WTC11 (cell line): ENCODE measurements around the gene CDH19.

Source experiments
- ATF6 ChIP-seq: sonication (generic); formaldehyde crosslinking; IDR thresholded peaks from 2 replicates; pipeline ENCODE4 v1.8.1; 2023; ENCODE audit warnings: mild to moderate bottlenecking, missing genetic modification reagents
- CTCF ChIP-seq: fragments of 200-600 bp; IDR thresholded peaks from 2 replicates; pipeline ENCODE4 v1.8.0; 2022; ENCODE audit warnings: antibody characterized with exemption
- FOXP1 ChIP-seq: sonication (generic); formaldehyde crosslinking; IDR thresholded peaks from 2 replicates; pipeline ENCODE4 v1.8.0; 2022; ENCODE audit warnings: missing genetic modification reagents, mild to moderate bottlenecking, moderate library complexity, borderline replicate concordance
- IRF1 ChIP-seq: sonication (generic); formaldehyde crosslinking; IDR thresholded peaks from 2 replicates; pipeline ENCODE4 v1.8.0; 2023; ENCODE audit warnings: missing genetic modification reagents
- MAX ChIP-seq: sonication (generic); formaldehyde crosslinking; IDR thresholded peaks from 2 replicates; pipeline ENCODE4 v1.8.0; 2022; ENCODE audit warnings: mild to moderate bottlenecking, missing genetic modification reagents
- NR2C2 ChIP-seq: sonication (generic); formaldehyde crosslinking; IDR thresholded peaks from 2 replicates; pipeline ENCODE4 v1.8.0; 2022; ENCODE audit warnings: mild to moderate bottlenecking, missing genetic modification reagents
- PREB ChIP-seq: sonication (generic); formaldehyde crosslinking; IDR thresholded peaks from 2 replicates; pipeline ENCODE4 v1.8.1; 2022; ENCODE audit warnings: mild to moderate bottlenecking, missing genetic modification reagents, moderate library complexity, borderline replicate concordance
- RELA ChIP-seq: sonication (generic); formaldehyde crosslinking; IDR thresholded peaks from 2 replicates; pipeline ENCODE4 v1.8.1; 2022; ENCODE audit warnings: missing genetic modification reagents, mild to moderate bottlenecking, borderline replicate concordance
- STAT6 ChIP-seq: sonication (generic); formaldehyde crosslinking; conservative IDR thresholded peaks from 2 replicates; pipeline ENCODE4 v1.8.1; 2023; ENCODE audit warnings: mild to moderate bottlenecking, low read depth, missing genetic modification reagents, moderate library complexity
- ZNF416 ChIP-seq: fragments of 250-450 bp; sonication (Bioruptor Pico); IDR thresholded peaks from 2 replicates; pipeline ENCODE4 v1.9.0; 2021; ENCODE audit warnings: mild to moderate bottlenecking, inconsistent platforms

GRCh38 chr18:66533693-66534092 is 70.2 kb downstream of the CDH19 start:
- TF ChIP-seq RELA (no peak), CTCF (no peak), ZNF416 (CRISPR knock-in tag) (no peak), NR2C2 (CRISPR knock-in tag) (no peak), PREB (CRISPR knock-in tag) (no peak), MAX (no peak), ATF6 (no peak), STAT6 (CRISPR knock-in tag) (no peak), FOXP1 (CRISPR knock-in tag) (no peak), IRF1 (CRISPR knock-in tag) (no peak)
